ENCODE measurements around the gene ALPL.

The ALPL gene

GRCh38 chr1:21607549-21608529, 98.6 kb downstream of the ALPL start:
- Mint-ChIP-seq H3K27me3 (peaks cover 14% of the 10 kb centered on the region), H3K27ac (no peak overlapping the region), H3K4me1 (peaks cover 16% of the 10 kb centered on the region), H3K36me3 (peaks cover 2% of the 10 kb centered on the region), H3K9me3 (no peaks in the 10 kb centered on the region), H3K4me3 (peak overlapping the region; percentile 64)
- ATAC-seq (ENCODE audit: low read depth) (peak; percentile 90), DNase-seq (ENCODE audit: low spot score in 2 of 2) (peak in 1 of 2 donors; percentile 23)

- DNase-seq (ENCODE audit: low spot score in 2 of 2) (no peak), ATAC-seq (ENCODE audit: low read depth) (no peak)
- H3K9me3 Mint-ChIP-seq, result no peaks in the 10 kb centered on the region
- H3K4me1 Mint-ChIP-seq, result peaks cover 15% of the 10 kb centered on the region
- H3K27ac Mint-ChIP-seq, result no peak overlapping the region
- peaks cover 2% of the 10 kb centered on the region for H3K36me3 Mint-ChIP-seq
- peak overlapping the region; percentile 58 for H3K4me3 Mint-ChIP-seq
- peaks cover 14% of the 10 kb centered on the region for H3K27me3 Mint-ChIP-seq
Observed at GRCh38 chr1:21608798-21609197, 99.6 kb downstream of the ALPL start.

GRCh38 chr1:21610027-21610426, 100.8 kb downstream of the ALPL start:
- Mint-ChIP-seq H3K27me3 (peaks cover 6% of the 10 kb centered on the region), H3K27ac (no peak overlapping the region), H3K4me3 (no peak overlapping the region), H3K9me3 (no peaks in the 10 kb centered on the region), H3K36me3 (no peaks in the 10 kb centered on the region), H3K4me1 (peaks cover 11% of the 10 kb centered on the region)
- ATAC-seq (ENCODE audit: low read depth), result no peak
- no peak for DNase-seq (ENCODE audit: low spot score in 2 of 2)

GRCh38 chr1:21610989-21611785, 102.0 kb downstream of the ALPL start:
- DNase-seq (ENCODE audit: low spot score in 2 of 2), result no peak

GRCh38 chr1:21612057-21612456, 102.8 kb downstream of the ALPL start:
- DNase-seq (ENCODE audit: low spot score in 2 of 2), result no peak
- no peak for ATAC-seq (ENCODE audit: low read depth)
- no peak overlapping the region for H3K27ac Mint-ChIP-seq
- H3K9me3 Mint-ChIP-seq, result no peaks in the 10 kb centered on the region
- H3K27me3 Mint-ChIP-seq, result peaks cover 6% of the 10 kb centered on the region
- peaks cover 11% of the 10 kb centered on the region for H3K4me1 Mint-ChIP-seq
- H3K4me3 Mint-ChIP-seq, result no peak overlapping the region
- no peaks in the 10 kb centered on the region for H3K36me3 Mint-ChIP-seq

More at GRCh38 chr1:21610989-21611785, 102.0 kb downstream of the ALPL start:
- Mint-ChIP-seq H3K27ac (no peak overlapping the region), H3K4me1 (peaks cover 11% of the 10 kb centered on the region), H3K9me3 (no peaks in the 10 kb centered on the region), H3K4me3 (no peak overlapping the region), H3K36me3 (no peaks in the 10 kb centered on the region), H3K27me3 (peaks cover 6% of the 10 kb centered on the region)
- ATAC-seq (ENCODE audit: low read depth), result no peak

GRCh38 chr1:21613072-21613867, 104.0 kb downstream of the ALPL start:
- DNase-seq (ENCODE audit: low spot score in 2 of 2), result no peak
- H3K4me1 Mint-ChIP-seq, result no peaks in the 10 kb centered on the region
- ATAC-seq (ENCODE audit: low read depth), result no peak
- H3K36me3 Mint-ChIP-seq, result no peaks in the 10 kb centered on the region
- H3K9me3 Mint-ChIP-seq, result no peaks in the 10 kb centered on the region
- no peak overlapping the region for H3K4me3 Mint-ChIP-seq
- H3K27me3 Mint-ChIP-seq, result peaks cover 4% of the 10 kb centered on the region
- no peak overlapping the region for H3K27ac Mint-ChIP-seq

GRCh38 chr1:21614419-21615115, 105.3 kb downstream of the ALPL start:
- Mint-ChIP-seq H3K4me1 (no peaks in the 10 kb centered on the region), H3K27ac (no peak overlapping the region), H3K9me3 (no peaks in the 10 kb centered on the region), H3K36me3 (no peaks in the 10 kb centered on the region), H3K4me3 (no peak overlapping the region), H3K27me3 (peaks cover 11% of the 10 kb centered on the region)
- no peak for DNase-seq (ENCODE audit: low spot score in 2 of 2)
- ATAC-seq (ENCODE audit: low read depth), result peak; percentile 42

GRCh38 chr1:21616372-21616771, 107.1 kb downstream of the ALPL start:
- Mint-ChIP-seq H3K4me3 (no peak overlapping the region), H3K36me3 (no peaks in the 10 kb centered on the region), H3K9me3 (no peaks in the 10 kb centered on the region), H3K27me3 (peaks cover 16% of the 10 kb centered on the region), H3K4me1 (no peaks in the 10 kb centered on the region), H3K27ac (no peak overlapping the region)
- no peak for DNase-seq (ENCODE audit: low spot score in 2 of 2)
- ATAC-seq (ENCODE audit: low read depth), result no peak

- Mint-ChIP-seq H3K27ac (no peak overlapping the region), H3K4me1 (no peaks in the 10 kb centered on the region), H3K4me3 (no peak overlapping the region), H3K9me3 (no peaks in the 10 kb centered on the region), H3K27me3 (peaks cover 21% of the 10 kb centered on the region), H3K36me3 (no peaks in the 10 kb centered on the region)
- DNase-seq (ENCODE audit: low spot score in 2 of 2) (no peak), ATAC-seq (ENCODE audit: low read depth) (no peak)
Observed at GRCh38 chr1:21617126-21617738, 108.0 kb downstream of the ALPL start.

- peaks cover 21% of the 10 kb centered on the region for H3K27me3 Mint-ChIP-seq
- DNase-seq (ENCODE audit: low spot score in 2 of 2) (no peak), ATAC-seq (ENCODE audit: low read depth) (no peak)
- H3K36me3 Mint-ChIP-seq, result no peaks in the 10 kb centered on the region
- H3K27ac Mint-ChIP-seq, result no peak overlapping the region
- no peaks in the 10 kb centered on the region for H3K9me3 Mint-ChIP-seq
- peaks cover 2% of the 10 kb centered on the region for H3K4me1 Mint-ChIP-seq
- no peak overlapping the region for H3K4me3 Mint-ChIP-seq
Observed at GRCh38 chr1:21618059-21618458, 108.8 kb downstream of the ALPL start.

GRCh38 chr1:21618561-21619374, 109.5 kb downstream of the ALPL start:
- peaks cover 2% of the 10 kb centered on the region for H3K4me1 Mint-ChIP-seq
- no peak overlapping the region for H3K27ac Mint-ChIP-seq
- H3K27me3 Mint-ChIP-seq, result peaks cover 25% of the 10 kb centered on the region
- no peak overlapping the region for H3K4me3 Mint-ChIP-seq
- H3K36me3 Mint-ChIP-seq, result no peaks in the 10 kb centered on the region
- no peak for DNase-seq (ENCODE audit: low spot score in 2 of 2)
- no peak for ATAC-seq (ENCODE audit: low read depth)
- no peaks in the 10 kb centered on the region for H3K9me3 Mint-ChIP-seq

GRCh38 chr1:21619375-21619947, 110.2 kb downstream of the ALPL start:
- no peak for ATAC-seq (ENCODE audit: low read depth)
- Mint-ChIP-seq H3K4me3 (no peak overlapping the region), H3K9me3 (no peaks in the 10 kb centered on the region), H3K27ac (no peak overlapping the region), H3K27me3 (peaks cover 28% of the 10 kb centered on the region), H3K4me1 (peaks cover 2% of the 10 kb centered on the region), H3K36me3 (no peaks in the 10 kb centered on the region)
- no peak for DNase-seq (ENCODE audit: low spot score in 2 of 2)
